NK-92 (cell line): ENCODE measurements around the gene SPCS3.
"Not testable (repeated sequence)": the region's sequence is repeated elsewhere in the genome, so short reads cannot be mapped to it uniquely, and the experiment has no call there.

ENCODE experiments used
- DNase-seq: peaks from one replicate; lab custom pipeline; 2025; ENCODE audit not compliant: unreplicated experiment; lab: John Stamatoyannopoulos, UW

The SPCS3 gene

DNA sequence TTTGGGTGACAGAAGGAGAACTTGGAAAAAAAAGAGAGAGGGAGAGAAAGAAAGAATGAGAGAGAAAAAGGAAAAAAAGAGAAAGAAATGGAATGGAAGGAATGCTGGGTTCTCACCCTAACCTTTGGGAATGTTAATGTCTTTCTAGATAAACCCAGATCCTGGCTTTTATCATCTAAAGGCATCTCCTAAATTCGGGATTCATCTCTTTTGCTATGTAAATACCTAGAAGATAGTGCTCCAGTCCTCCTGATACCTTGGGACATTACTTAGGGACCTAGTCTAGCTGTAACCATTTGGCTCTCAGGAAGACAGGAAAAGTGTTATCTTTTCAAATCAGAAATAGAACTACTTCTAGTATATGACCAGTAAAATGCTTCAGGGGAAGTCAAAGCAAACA, 15.8 kb upstream of the SPCS3 start:
- no peak for DNase-seq

DNA sequence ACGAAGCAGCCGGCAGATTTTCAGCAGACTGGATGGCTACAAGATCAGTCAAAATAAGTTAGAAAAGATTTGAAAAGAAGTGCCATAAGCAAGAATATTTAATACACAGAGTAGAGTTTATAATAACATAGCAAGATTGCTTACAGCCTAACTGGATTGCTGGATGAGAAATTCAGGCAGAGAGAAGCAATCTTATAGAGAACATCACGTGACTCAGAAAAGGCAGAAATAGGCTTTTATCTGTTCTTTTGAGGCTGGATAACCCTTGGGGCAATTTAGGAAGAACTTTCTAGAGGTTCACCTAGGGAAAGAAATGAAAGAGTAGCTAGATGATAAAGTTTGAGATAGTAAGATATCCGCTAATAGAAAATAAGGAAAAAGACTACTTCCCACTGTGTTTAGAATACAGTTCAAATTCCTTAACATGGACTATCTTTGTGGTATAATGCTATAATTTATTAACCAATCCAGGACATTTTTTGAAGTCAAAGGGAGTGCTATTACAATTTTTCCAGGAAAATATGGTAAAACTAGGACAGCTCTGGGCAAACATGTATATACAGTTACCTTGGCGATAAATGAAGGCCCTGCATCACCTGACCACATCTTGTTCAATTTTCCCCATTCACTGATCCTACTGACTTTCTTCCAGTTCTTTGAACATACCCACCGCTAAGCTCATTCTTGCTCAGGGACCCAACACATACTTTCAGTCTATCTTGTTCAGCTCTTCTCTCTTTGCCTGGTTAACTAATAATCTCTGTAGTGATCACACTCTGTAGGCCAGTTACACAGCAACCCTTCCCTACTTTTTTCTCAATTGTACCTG, 12.7 kb upstream of the SPCS3 start:
- no peak for DNase-seq

DNA sequence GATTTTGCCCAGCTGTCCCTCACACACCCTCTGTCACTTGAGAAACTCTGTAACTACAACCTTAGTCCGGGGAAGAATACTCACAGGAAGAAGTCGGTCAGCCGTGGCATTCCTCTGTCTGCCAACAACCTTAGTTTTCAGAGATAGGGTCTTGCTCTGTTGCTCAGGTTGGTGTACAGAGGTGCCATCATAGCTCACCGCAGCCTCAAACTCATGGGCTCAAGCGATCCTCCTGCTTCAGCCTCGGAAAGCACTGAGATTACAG, 12.2 kb upstream of the SPCS3 start:
- no peak for DNase-seq

DNA sequence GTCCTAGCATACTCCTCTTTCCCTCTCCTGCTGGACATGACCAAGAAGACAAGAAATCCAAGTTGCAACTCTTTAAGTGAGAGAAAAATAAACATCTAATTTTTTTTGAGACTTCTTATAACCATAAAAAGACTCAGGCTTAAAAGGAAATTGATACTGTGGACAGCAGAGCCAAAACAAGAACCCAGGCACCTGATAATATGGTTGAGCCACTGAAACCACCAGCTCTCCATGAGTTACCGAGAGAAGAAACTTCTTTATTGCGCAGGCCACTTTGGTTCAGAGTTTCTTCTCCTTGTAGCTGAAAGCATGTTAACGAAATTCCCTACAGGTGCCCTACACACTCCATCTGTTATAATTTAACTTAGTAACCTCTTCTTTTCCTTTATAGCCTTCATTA, 11.3 kb upstream of the SPCS3 start:
- no peak for DNase-seq

DNA sequence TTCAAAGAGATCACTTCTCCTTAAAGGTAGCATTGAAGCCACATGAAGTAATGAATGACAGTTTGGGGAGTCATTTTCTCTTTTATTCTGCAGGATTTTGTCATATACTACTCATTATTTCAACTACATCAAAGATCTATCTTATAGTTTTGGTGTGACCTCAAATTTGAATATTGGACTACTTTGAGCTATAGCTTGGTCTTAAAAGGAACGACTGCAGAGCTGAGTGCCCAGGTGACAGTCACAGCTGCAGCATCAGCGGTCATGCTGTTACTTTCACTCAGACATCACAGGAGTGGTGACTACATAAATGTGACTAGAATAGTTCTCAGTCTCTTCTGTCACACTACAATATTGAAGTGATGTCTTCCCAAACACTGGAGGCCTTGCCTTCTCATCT, 10.7 kb upstream of the SPCS3 start:
- DNase-seq = no peak

DNA sequence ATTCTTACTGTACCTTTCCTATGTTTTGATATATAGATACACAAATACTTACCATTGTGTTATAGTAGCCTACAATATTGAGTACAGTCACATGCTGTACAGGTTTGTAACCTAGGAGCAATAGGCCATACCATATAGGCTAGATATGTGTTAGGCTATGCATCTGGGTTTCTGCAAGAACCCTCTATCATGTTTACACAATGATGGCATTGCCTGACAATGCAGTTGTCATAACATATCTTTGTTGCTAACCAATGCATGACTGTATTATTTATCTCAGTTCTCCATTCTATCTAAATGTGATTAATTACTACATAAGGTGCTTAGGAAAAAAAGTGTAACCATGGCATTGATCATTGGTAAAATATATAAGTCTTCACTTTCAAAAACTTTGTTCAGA, 10.0 kb upstream of the SPCS3 start:
- no peak for DNase-seq

DNA sequence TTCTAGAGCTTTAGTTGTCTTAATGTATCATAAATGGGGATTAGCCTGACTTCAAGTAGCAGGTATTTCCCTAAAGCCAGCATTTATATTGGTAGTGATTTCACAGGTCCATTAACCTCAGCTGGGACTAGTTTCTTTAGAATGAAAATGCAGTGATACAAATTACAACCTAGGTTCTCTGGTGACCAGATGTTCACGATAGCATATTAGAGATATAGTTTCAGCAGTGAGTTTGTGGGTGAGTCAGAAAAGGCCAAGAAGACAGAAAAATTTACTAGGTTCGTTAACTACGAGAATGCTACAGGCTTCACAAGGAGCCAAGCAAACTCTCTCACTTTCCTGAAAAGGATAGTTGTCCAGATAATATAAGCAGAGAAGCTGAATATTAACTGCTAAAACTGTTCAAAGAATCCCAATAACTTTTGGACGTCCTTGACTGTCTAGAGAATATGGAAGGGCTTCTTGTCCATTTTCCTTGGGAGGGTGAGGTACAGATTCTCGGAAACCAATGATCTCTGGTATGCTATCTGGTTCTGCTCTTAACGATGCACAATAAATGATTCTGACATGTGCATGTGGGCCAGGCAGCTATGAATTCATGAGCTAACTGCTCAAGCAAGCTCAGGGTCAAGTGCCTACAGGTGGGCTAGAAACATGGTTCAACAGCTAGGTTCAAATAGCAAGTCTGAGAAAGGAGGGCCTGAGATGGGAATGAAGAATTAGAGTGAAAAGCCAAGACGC, 6.0 kb upstream of the SPCS3 start:
- DNase-seq = no peak

DNA sequence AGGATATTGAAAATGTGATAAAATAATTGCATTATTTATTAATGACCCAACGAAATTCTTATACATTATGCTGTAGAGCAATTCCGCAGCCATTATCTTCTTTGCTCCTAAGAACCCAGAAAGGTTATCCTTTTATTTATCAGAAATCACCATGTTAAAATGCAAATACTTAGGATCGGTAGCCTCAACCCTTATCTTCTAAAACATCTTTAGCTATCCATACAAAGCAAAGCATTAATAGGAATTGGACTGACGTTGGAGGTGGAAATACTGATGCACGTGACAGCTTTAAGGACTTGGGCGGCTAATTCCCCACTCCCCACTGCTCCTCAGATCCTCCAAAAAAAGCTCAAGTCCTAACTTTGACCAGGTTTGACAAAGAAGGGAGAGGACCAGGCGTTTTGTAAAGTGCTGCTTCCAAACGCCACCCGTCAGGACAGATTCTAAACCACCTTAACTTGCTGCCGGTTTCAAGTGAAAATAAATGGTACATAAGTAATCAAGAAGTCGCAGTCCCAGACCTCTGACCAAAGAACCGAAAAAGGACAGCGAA, 539 bp upstream of the SPCS3 start:
- DNase-seq = no peak

DNA sequence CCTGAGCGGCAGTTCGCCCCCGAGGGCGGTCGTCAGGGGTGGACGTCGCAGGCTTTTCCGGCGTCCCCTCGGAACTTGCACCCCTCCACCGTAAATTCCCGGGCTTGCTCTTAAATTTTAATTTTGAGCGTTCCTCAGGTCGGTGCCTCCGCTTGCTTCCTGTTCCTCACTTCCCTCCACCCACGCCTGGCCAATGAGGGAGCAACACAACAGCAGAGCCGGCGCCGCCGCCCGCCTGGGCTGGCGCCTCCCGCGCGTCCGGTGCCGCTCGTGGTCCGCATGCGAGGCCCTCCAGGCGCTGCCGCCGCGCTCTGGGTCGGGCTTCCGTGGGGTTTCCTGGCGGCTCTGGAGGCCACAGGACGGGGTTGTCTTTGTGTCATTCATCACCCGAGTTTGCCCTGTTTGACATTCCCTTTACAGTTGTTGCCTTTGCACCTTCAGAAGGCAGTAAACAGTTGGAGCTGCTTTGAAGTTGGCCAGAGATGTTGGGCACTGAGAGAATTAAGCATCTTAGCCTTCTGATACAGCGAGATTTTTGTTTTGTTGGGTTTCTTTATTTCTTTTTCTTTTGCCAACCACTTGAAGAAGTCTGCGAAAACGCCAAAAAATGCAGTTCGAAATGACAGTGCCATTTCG, 692 bp downstream of the SPCS3 start:
- peak; percentile 10 for DNase-seq

DNA sequence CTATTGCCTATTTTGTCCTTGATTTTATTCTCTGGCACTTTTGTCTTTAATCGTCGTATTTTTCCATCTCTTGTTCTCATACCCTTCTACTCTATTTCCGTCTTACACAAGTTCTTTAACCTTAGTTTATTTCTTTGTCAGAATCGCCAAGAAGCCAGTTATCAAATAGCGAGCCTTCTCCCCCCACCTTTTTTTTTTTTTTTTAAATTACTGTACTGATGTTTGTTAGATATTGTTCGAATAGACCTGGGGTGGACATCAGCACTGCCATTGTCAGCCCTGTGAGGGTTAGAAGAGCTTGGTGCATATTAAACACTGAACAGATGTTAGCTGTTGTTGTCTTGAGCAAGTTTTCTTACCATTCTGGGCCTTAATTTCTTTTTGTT, 1.2 kb downstream of the SPCS3 start:
- DNase-seq = no peak

DNA sequence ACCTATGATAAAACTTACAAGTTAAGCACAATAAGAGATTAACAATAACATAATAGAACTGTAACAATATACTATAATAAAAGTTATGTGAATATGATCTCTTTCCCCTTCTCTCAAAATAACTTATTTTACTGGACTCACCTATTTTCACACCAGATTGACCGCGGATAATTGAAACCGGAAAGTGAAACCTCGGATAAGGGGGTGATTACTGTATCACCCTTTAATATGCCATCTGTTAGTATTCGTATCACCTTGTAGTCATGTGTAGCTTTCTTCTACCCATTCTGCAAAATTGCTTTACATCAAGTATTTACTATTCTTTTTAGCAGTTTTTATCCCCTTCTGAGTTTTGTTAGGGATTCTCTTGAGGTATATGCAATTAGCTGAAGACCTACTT, 1.8 kb downstream of the SPCS3 start:
- DNase-seq = no peak

DNA sequence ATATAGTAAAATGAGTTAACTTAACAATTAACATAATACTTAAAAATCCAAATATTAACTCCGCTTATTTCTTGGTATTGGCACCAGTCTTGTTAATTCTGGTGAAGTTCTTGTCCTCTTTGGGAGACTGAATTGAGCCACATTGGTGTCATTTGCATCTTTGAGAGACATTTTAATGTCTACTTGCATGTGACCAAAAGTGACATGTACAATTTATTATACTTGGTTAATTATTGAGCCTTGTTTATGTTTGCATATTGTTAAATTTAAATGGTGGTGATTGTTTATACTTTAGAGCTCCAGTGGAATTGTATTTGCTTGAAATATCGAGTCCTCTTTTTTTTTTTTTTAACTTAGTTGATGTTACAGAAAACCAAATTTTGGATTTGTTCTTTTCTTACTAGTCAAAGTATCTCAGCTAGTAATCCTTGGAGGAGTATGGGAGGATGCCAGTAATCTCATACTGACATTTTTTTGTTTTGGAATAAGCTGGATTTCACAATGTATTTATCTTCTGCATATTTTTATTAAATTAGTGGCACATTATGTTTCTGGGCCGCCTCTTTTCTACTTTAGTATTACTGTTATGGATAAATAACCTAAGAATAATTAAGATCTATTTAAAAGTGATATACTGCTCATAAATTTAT, 3.9 kb downstream of the SPCS3 start:
- DNase-seq = no peak

DNA sequence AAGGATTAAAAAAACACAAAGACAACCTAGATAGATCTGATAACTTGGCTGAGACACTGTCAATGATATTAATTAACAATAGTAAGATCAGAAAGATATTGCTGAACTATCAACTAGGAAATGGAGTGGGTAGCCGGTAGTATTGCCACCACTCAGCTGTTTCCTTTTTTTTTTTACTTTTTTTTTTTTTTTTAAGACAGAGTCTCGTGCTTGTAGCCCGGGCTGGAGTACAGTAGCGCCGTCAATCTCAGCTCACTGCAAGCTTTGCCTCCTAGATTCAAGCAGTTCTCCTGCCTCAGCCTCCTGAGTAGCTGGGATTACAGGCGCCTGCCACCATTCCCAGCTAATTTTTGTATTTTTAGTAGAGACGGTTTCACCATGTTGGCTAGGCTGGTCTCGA, 5.1 kb downstream of the SPCS3 start:
- not testable (repeated sequence) for DNase-seq

DNA sequence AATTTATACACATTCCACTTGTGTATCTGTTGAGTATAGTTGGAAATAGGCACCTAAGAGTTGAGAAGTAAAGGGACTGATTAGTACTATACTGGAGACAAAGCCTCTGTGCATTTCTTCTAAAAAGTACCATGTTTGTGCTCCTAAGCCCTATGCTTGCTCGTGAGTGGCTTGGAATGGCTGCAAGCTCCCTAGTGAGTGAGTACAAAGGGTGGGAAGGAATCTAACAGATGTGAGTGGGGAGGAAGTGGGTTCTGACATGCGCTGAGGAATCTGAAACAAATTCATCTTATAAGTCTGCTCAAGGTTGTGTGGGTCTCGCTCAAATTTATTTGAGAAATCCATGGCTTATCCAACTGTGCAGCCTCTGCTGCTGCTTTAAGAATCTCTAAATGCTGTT, 13.3 kb downstream of the SPCS3 start:
- DNase-seq = no peak

DNA sequence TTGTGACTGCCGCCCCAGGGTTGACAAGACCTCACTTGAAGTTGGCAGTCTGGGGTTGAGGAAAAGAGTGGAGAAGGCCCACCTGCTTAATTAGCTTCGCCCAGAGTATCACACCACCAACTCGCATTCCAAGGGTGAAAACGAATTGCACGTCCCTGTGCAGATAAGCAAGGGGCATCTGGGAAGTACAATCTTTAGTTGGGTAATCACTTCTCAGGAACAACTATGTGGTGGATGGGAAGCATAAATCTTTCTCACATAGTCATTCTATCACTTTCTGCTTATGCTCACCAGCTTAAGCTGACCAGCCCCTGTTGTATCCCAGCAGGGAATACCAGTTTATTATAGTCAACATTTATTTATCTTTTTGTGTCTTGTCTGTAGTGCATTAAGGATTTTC, 14.3 kb downstream of the SPCS3 start:
- DNase-seq = no peak

DNA sequence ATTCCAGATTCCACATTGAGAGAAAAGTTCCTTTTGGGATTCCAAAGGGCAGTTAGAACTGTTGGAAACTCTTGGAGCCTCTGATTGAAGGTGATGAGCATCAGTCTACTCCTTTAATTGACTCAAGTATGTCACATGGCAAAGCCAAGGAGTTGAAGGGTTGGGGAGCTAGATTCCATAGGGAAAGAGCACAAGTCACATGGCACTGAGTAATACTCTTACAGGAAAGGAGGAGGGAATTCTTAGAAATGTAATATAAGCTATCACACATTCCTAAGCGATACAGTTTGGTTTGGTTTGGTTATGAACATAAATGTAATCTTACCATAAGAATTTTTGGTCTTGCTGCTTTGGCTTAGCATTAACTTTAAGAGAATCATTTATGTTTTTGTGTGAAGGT, 15.7 kb downstream of the SPCS3 start:
- no peak for DNase-seq

DNA sequence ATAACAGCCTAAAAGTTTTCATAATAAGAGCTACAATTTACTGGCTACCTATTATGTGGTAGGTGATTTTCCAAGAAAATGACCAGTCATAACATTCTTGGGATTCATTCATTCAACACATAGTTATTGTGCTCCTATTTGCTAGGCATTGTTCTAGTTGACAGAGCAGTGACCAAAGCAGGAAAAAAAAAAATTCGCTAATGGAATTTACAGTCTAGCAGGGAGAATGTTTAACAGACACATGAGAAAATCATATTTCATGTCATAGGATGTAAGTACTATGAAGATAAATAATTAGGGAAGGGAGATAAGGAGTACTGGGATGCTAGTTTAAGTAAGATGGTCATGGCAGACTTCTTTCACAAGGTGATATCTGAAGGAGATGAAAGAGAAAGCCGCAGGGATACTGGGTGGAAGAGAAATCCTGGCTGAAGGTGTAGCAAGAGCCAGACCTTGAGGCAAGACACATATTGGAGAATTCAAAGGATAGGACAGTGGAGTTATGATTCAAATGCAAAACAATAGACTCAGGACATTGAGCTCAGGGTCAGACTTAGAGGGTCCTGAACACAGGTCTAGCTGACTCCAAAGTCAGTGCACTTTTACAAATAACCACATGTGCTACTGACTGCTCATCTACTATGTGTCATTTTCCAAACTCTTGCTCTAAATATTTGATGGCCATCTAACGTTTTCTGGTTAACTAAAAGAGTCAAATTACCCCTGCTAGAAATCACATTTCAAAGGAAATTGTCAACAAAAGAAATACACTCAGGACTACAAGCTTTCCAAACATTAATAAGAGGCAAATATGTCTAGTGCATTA, 20.4 kb downstream of the SPCS3 start:
- DNase-seq = no peak

DNA sequence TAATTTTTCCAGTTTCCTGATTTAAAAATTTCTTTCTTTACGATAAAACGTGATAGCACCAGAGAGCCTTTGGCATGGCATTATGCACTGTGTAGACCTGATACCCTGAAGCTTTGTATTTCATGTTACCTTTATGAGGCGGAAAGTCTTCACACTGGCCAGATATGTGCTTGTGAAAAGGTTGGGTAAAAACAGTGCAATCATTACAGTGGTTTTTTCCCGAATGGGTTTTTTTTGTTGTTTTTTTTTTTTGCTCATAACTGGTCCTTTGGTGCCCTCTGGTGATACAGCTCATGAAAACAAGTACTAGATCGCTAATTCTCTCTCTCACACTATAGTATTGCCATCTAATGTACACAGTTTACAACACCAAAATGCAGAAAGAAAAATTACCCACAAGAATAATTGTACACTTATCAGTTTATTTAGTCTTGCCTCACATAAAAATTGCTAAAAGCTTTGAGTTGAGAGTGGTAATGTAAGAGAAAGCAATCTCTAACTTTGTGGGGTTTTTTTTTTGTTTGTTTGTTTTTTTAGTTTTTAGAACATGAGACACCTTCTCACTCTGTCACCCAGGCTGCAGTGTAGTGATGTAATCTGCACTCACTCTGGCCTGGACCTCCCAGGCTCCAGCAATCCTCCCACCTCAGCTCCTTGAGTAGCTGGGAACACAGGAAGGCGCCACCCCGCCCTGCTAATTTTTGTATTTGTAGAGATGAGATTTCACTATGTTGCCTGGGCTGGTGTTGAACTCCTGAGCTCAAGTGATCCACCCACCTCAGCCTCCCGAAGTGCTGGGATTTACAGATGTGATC, 21.3 kb downstream of the SPCS3 start:
- DNase-seq = no peak

DNA sequence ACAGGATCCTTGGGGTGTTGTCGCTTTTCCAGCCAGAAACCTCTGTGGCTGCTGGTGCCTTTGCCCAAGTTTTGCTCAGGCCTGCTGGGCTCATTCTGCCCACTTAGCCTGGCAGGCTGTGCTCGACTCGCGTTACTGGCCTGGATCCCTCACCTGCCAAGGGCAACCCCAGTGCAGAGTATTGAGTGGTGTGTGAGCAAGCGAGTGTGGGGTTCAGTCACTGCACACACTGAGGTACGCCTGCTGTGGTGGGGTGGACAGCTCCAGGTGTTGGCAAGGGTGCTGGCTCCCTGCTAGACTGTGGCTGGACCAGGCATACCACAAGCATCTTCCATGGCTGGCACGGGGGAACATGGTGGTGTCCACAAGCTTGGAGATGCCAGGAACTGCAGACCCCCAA, 22.6 kb downstream of the SPCS3 start:
- no peak for DNase-seq

DNA sequence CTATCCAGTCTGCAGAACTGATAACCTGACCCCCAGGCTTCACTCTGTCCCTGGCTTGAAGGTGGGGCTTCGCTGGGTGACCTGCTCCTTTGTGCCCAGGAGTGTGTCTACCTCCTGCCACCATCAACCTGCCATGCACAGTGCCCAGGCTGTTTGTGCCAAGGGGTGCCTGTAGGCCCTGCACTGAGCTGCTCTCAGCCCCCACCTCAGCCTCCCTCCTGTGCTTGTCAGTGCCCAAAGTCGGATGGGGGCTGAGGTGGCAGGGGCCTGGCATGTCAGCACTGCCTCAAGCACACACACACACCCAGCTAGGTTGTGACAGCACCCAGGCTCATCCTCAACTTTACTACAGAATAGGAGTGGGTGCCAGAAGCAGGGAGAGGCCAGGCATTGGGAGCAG, 23.5 kb downstream of the SPCS3 start:
- DNase-seq = no peak
